Gastroesophageal sphincter (tissue), 3 donors: ENCODE results near the gene TRRAP.

Source experiments
- CTCF ChIP-seq, 4 experiments: fragments of 200-600 bp in 2 of 4; fragments of 450-650 bp in 2 of 4; sonication (generic) in 1 of 4; IDR thresholded peaks; one replicate each; pipeline ENCODE4 v1.5.1; 2017 to 2019; ENCODE audit warnings: antibody characterized with exemption in 4 of 4, mild to moderate bottlenecking in 2 of 4, moderate library complexity in 2 of 4
- EP300 ChIP-seq: sonication (generic); formaldehyde crosslinking; IDR thresholded peaks from one replicate; pipeline ENCODE4 v1.6.1; 2017; ENCODE audit warnings: antibody characterized with exemption, mild to moderate bottlenecking
- POLR2A ChIP-seq, 2 donors: fragments of 450-650 bp; IDR thresholded peaks; one replicate each; pipeline ENCODE4 v1.6.1; 2017; ENCODE audit warnings: antibody characterized with exemption in 2 of 2, mild to moderate bottlenecking in 2 of 2, moderate library complexity in 1 of 2

GRCh38 chr7:99046722-99047121 is 168.4 kb downstream of the TRRAP start:
- no peak for TF ChIP-seq CTCF (IDR thresholded peaks at IDR 0.05)
- TF ChIP-seq POLR2A (IDR thresholded peaks at IDR 0.05), result no peak
- no peak for TF ChIP-seq EP300
